ENCODE results near the gene CD276. TPM values are rescaled to one million over a fixed set of nuclear protein-coding genes. Genes with fewer than 3 reads are reported as not detected.

The CD276 gene
- polyA plus RNA-seq, 1 experiment, result 107 TPM

- no peaks in the 10 kb centered on the region for H3K36me3 ChIP-seq (ENCODE audit: control insufficient read depth, insufficient read depth, low read length)
- H3K4me3 ChIP-seq (ENCODE audit: low read depth, low read length), result no peak overlapping the region
- DNase-seq (ENCODE audit: low read depth), result no peak
- ChIA-PET POLR2A (no interaction called here), CTCF (interaction anchor here (0.8 to 1.0 kb wide), 2 partner anchors 43 to 45 kb away, joined by 3 read pairs; no protein-coding TSS in a partner anchor)
- H3K27me3 ChIP-seq (ENCODE audit: control insufficient read depth, insufficient read depth, low read length), result peaks cover 21% of the 10 kb centered on the region
- TF ChIP-seq CTCF (IDR thresholded peaks at IDR 0.05; ENCODE audit: insufficient read depth, low read depth, low read length), result no peak
Observed at GRCh38 chr15:73750438-73750837, 66.3 kb downstream of the CD276 start.

DNA sequence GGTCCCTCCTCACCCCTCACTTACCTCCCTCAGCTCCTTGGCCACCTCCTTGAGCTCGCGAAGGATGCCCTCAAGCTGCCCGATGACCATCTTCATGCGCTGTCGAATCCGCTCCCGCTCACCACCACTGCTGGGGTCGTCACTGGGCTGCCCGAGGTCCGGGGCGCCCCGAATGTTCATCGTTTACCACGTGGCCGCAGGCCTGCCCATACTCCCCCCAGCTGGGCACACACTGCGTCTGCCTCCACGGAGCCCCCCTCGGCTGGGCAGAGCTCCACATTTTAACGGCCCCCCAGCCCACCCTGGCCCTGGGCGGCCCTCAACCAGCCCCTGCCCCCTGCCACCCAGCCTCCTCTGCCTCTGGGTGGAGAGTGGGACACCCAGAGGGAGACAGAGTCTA, 66.8 kb downstream of the CD276 start:
- no peak for TF ChIP-seq CTCF (IDR thresholded peaks at IDR 0.05; ENCODE audit: insufficient read depth, low read depth, low read length)
- peaks cover 21% of the 10 kb centered on the region for H3K27me3 ChIP-seq (ENCODE audit: control insufficient read depth, insufficient read depth, low read length)
- ChIA-PET CTCF (interaction anchor here (0.8 to 1.0 kb wide), 2 partner anchors 42 to 45 kb away, joined by 3 read pairs; no protein-coding TSS in a partner anchor), POLR2A (no interaction called here)
- H3K4me3 ChIP-seq (ENCODE audit: low read depth, low read length), result no peak overlapping the region
- no peaks in the 10 kb centered on the region for H3K36me3 ChIP-seq (ENCODE audit: control insufficient read depth, insufficient read depth, low read length)
- DNase-seq (ENCODE audit: low read depth), result no peak

DNA sequence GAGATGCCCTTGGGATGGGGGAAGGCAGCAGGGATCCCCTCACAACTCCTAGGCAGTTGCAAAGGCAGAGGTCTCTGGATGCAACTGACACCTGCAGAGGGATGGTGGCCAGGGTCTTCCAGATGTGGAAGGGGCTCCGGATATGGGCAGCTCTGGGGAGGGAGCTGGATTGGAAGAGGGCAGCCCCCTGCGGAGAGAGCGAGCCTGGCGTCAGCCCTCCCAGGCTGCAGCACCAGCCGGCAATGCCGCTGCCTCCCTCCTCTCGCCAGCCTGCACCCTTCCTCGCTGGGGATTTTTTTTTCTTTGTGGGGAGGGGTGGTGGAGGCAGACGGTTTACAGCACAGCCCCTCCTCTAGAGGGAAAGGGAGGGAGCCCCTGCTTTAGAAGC, 67.3 kb downstream of the CD276 start:
- H3K36me3 ChIP-seq (ENCODE audit: control insufficient read depth, insufficient read depth, low read length), result no peaks in the 10 kb centered on the region
- no peak for TF ChIP-seq CTCF (IDR thresholded peaks at IDR 0.05; ENCODE audit: insufficient read depth, low read depth, low read length)
- CTCF ChIA-PET, result interaction anchor here (0.5 to 1.0 kb wide), 3 partner anchors 15 to 176 kb away, joined by 3 read pairs; no protein-coding TSS in a partner anchor
- H3K4me3 ChIP-seq (ENCODE audit: low read depth, low read length), result no peak overlapping the region
- peaks cover 21% of the 10 kb centered on the region for H3K27me3 ChIP-seq (ENCODE audit: control insufficient read depth, insufficient read depth, low read length)
- no peak for DNase-seq (ENCODE audit: low read depth)
- POLR2A ChIA-PET, result no interaction called here

DNA sequence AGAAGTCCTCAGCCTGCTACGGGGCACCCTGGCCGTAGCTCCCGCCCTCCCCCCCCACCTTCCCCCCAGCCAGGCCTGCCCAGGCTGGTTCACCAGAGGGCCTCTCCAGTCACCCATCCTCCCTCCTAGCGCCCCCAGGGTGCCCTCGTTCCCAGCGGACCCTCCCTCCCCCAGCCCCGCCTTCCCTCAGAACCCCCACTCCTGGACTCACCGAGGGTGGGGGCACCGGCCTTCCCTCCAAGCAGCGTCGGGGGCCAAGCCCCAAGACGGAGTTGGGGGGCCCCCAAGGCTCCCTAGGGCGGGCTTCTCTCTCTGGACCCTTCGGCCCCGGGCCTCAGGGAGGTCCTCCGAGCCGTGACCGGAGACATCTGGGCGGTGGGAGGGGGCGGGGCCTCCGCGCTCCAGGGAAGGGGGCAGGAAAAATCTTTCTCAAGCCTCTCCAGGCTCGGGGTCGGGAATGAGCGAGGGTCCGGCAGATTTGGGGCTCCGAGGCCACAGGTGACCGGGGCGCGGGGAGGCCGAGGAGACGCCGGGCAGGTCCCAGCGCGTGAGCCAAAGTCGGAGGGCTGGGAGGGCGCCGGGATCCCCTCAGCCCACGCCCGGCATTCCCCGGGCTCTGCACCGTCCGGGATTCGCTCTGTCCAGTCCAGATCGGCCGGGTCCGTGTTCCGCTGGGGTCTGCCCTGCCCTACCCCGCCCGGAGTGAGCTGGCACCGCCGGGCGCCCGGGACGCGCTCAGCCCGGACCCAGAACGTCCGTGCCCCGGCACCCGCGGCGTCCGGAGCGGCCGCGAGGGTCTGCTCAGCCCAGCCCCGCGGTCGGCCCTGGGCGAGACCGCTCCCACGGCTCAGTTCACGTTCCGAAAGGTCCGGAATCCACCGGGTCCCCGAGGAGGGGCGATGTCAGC, 68.0 kb downstream of the CD276 start:
- peak overlapping the region; percentile 40 for H3K4me3 ChIP-seq (ENCODE audit: low read depth, low read length)
- POLR2A ChIA-PET, result interaction anchor here (0.5 kb wide), 1 partner anchor 48 kb away, joined by 3 read pairs; no protein-coding TSS in a partner anchor
- DNase-seq (ENCODE audit: low read depth), result no peak
- no peaks in the 10 kb centered on the region for H3K36me3 ChIP-seq (ENCODE audit: control insufficient read depth, insufficient read depth, low read length)
- TF ChIP-seq CTCF (IDR thresholded peaks at IDR 0.05; ENCODE audit: insufficient read depth, low read depth, low read length), result no peak
- peaks cover 22% of the 10 kb centered on the region for H3K27me3 ChIP-seq (ENCODE audit: control insufficient read depth, insufficient read depth, low read length)
- CTCF ChIA-PET, result interaction anchor here (0.5 to 0.6 kb wide), 2 partner anchors 15 to 176 kb away, joined by 3 read pairs; no protein-coding TSS in a partner anchor

- DNase-seq (ENCODE audit: low read depth), result no peak
- H3K4me3 ChIP-seq (ENCODE audit: low read depth, low read length), result peak overlapping the region; percentile 40
- H3K27me3 ChIP-seq (ENCODE audit: control insufficient read depth, insufficient read depth, low read length), result peaks cover 23% of the 10 kb centered on the region
- ChIA-PET CTCF (no interaction called here), POLR2A (interaction anchor here (0.5 to 0.6 kb wide), 2 partner anchors 28 to 48 kb away, joined by 3 to 4 read pairs; no protein-coding TSS in a partner anchor)
- no peak for TF ChIP-seq CTCF (IDR thresholded peaks at IDR 0.05; ENCODE audit: insufficient read depth, low read depth, low read length)
- no peaks in the 10 kb centered on the region for H3K36me3 ChIP-seq (ENCODE audit: control insufficient read depth, insufficient read depth, low read length)
Observed at GRCh38 chr15:73752806-73753193, 68.6 kb downstream of the CD276 start.

Data from BJ (cell line).